Kidney epithelial cell (primary cell): Measurements from ENCODE around the gene DNER. TPM values are rescaled to one million over a fixed set of nuclear protein-coding genes. Genes with fewer than 3 reads are reported as not detected.

Source experiments
- DNase-seq: peaks from one replicate; pipeline ENCODE4 v3.0.0-alpha.2; 2010; ENCODE audit warnings: low read depth
- H3K27me3 ChIP-seq: 2 replicates; pipeline ENCODE4 v1.6.0; 2011; ENCODE audit warnings: low read length; ENCODE audit not compliant: control insufficient read depth, insufficient read depth
- H3K36me3 ChIP-seq: 2 replicates; pipeline ENCODE4 v1.5.1; 2011; ENCODE audit warnings: low read length; ENCODE audit not compliant: control insufficient read depth, insufficient read depth
- H3K4me3 ChIP-seq: 2 replicates; pipeline ENCODE4 v1.5.1; 2011; ENCODE audit warnings: low read depth, mild to moderate bottlenecking, control low read depth, low read length
- total RNA-seq: library from RNA; depleted of rRNA; stranded (reverse); fragments of >200 nt; gene quantifications from 2 replicates; pipeline ENCODE4 v1.2.3, GENCODE V29; 2015
- TF ChIP-seq, protein P1 (sequence below): IDR thresholded peaks from 2 replicates; pipeline ENCODE4 v1.5.1; 2011; ENCODE audit warnings: mild to moderate bottlenecking, moderate library complexity, low read length, control low read depth, inconsistent platforms; ENCODE audit not compliant: insufficient read depth, poor library complexity, severe bottlenecking

Gene DNER
- total RNA-seq, 1 donor from 2014 or later, result 5.5 TPM

DNA sequence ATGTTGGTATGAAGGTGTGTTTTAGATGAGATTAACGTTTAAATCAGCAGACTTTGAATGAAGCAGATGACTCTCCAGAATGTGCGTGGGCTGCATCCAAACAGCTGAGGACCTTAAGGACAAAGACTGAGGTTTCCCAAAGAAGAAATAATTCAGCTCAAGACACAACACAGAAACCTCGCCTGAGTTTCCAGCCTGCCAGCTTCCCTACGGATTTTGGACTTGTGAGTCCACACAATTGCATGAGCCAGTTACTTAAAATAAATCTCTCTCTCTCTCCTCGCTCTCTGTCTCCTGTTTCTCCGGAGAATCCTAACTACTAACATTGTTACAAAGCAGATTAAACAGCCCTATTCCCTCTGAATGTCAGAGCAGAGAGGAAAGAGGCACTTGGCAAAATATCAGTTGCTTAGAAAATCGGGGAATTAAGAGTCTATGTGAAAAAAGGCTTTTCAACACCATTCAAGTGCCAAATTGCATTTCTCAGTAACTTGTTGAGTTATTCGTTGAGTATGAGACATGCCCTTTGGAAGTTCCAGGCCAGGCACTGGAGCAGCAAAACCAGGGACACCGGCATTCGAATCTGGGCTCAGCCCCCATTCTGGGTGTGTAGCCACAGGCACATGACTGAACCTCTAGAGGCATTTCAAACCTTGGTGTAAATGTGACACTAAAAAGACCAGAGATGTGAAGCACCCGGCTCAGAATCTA is 268.7 kb downstream of the DNER start:
- Histone ChIP-seq H3K36me3 (no peaks in the 10 kb centered on the region), H3K4me3 (no peak overlapping the region), H3K27me3 (no peaks in the 10 kb centered on the region)
- TF ChIP-seq, protein P1, sequence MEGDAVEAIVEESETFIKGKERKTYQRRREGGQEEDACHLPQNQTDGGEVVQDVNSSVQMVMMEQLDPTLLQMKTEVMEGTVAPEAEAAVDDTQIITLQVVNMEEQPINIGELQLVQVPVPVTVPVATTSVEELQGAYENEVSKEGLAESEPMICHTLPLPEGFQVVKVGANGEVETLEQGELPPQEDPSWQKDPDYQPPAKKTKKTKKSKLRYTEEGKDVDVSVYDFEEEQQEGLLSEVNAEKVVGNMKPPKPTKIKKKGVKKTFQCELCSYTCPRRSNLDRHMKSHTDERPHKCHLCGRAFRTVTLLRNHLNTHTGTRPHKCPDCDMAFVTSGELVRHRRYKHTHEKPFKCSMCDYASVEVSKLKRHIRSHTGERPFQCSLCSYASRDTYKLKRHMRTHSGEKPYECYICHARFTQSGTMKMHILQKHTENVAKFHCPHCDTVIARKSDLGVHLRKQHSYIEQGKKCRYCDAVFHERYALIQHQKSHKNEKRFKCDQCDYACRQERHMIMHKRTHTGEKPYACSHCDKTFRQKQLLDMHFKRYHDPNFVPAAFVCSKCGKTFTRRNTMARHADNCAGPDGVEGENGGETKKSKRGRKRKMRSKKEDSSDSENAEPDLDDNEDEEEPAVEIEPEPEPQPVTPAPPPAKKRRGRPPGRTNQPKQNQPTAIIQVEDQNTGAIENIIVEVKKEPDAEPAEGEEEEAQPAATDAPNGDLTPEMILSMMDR, result no peak
- DNase-seq, result no peak

GRCh38 chr2:229445019-229445418 is 269.3 kb downstream of the DNER start:
- no peaks in the 10 kb centered on the region for H3K27me3 ChIP-seq
- DNase-seq, result peak; percentile 85
- H3K4me3 ChIP-seq, result no peak overlapping the region
- no peaks in the 10 kb centered on the region for H3K36me3 ChIP-seq
- TF ChIP-seq, protein P1, result peak; percentile 4

DNA sequence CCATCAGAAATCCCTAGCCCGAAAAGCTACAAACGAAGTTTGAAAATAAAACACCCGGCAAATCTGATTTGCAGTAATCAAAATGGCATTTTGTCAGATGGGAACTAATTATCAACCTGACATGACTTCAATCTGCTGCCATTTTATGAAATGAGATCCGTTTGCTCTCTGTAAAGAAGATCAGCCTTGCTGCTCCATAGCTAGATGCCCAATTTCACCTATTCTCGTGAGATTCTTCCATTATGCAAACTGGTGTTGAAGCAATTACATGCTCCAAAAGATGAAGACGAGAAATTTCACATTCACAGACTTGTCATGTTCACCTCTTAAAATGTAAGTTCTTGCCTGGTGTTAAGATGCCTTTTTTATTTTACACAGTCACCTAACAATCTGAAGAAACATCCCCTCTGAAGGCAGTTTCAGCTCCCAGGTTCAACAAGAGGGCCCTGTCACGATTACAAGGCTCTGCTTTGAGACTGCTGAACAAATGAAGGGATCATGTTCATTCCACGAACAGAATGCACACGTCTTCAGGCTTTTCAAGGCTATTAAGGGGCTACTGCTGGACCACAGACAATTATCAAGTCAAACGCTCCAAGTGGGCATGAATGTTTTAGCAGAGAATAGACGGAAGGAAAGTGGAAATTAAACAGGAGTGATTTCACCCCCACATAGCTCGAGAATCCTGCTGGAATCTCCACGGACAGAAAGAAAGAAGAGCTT is 270.6 kb downstream of the DNER start:
- DNase-seq, result no peak
- Histone ChIP-seq H3K4me3 (no peak overlapping the region), H3K27me3 (no peaks in the 10 kb centered on the region), H3K36me3 (no peaks in the 10 kb centered on the region)
- TF ChIP-seq, protein P1, result no peak

DNA sequence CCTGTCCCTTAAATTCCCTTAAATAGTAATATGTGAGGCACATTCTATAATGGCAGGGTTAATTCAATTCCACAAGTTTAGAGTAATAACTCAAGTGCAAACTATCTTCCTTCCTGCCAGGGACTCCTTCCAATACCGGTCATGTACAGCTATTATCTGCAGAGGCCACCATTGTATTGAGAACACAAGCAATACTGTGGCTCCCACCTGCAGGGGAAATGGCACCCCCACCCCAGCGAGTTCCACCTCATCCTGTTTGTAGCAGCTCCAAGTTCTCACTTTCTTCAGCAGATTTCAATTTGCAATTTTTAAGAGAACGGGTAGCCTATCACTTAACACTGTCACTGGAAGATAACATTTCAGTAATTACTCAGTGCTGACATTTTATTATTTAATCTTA is 271.2 kb downstream of the DNER start:
- TF ChIP-seq, protein P1, result no peak
- no peak overlapping the region for H3K4me3 ChIP-seq
- H3K36me3 ChIP-seq, result no peaks in the 10 kb centered on the region
- DNase-seq, result no peak
- no peaks in the 10 kb centered on the region for H3K27me3 ChIP-seq

DNA sequence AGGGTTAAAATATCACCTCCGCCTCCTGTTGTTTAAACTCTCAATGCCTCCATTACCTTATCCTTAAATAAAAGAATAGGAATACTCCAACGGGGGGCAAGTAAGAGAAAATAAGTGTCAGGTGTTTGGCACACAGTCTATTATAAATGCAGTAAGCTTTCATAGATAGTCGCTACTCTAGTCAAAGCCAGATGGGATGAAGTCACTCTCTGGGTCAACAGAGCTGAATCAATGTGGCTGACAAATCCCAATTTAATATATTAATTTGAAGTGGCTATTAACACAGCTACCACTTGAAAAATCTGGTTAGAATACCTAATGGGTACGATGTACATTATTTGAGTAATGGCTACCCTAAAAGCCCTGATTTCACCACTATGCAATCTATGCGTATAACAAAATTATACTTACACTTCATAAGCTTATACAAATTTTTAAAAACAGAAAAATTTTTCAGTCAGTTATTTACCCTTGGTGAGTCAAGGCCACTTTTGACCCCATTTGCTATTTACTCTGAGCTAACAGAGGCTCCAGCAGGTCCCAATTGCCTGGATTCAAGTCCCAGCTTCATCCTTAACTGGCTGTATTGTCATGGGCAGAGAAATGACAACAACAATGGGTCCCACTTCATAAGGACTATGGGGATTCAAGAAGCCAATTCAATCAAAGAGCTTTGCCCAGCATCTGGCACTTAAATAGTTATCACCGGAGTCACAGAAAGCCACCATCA is 275.8 kb downstream of the DNER start:
- no peak for DNase-seq
- H3K4me3 ChIP-seq, result no peak overlapping the region
- no peaks in the 10 kb centered on the region for H3K36me3 ChIP-seq
- TF ChIP-seq, protein P1, result no peak
- no peaks in the 10 kb centered on the region for H3K27me3 ChIP-seq
